GM19455 (cell line): Measurements from ENCODE around the gene IL2RG.

ENCODE experiments used
- ATAC-seq: cut with Tn5 transposase; IDR thresholded peaks from one replicate; pipeline ENCODE4 v1.9.1; 2021; ENCODE audit not compliant: unreplicated experiment

Gene IL2RG

GRCh38 chrX:71109051-71109450 lies 2.3 kb downstream of the IL2RG start:
- no peak for ATAC-seq

GRCh38 chrX:71107762-71108360 lies 3.5 kb downstream of the IL2RG start:
- ATAC-seq = no peak

- no peak for ATAC-seq
Measured at GRCh38 chrX:71107245-71107644, 4.1 kb downstream of the IL2RG start.

- no peak for ATAC-seq
Measured at GRCh38 chrX:71106427-71106826, 5.0 kb downstream of the IL2RG start, which contains the start of gene CXorf65. Gene CXorf65 (minus strand): TSS chrX:71106740. CDS start chrX:71106556, 184 bp downstream.

GRCh38 chrX:71105628-71106027 lies 5.7 kb downstream of the IL2RG start:
- no peak for ATAC-seq

GRCh38 chrX:71103110-71103983 lies 8.0 kb downstream of the IL2RG start:
- ATAC-seq = no peak

GRCh38 chrX:71102292-71102691 lies 9.1 kb downstream of the IL2RG start:
- ATAC-seq = no peak

GRCh38 chrX:71100581-71101505 lies 10.5 kb downstream of the IL2RG start:
- ATAC-seq = no peak

- no peak for ATAC-seq
Measured at GRCh38 chrX:71099736-71100135, 11.6 kb downstream of the IL2RG start.

GRCh38 chrX:71098951-71099506 lies 12.3 kb downstream of the IL2RG start:
- ATAC-seq = no peak

- ATAC-seq = no peak
Measured at GRCh38 chrX:71098302-71098701, 13.1 kb downstream of the IL2RG start.

- no peak for ATAC-seq
Measured at GRCh38 chrX:71096760-71097032, 14.7 kb downstream of the IL2RG start.

- no peak for ATAC-seq
Measured at GRCh38 chrX:71095981-71096759, 15.2 kb downstream of the IL2RG start.

GRCh38 chrX:71095555-71095980 lies 15.8 kb downstream of the IL2RG start, which contains the start of gene FOXO4:
Gene FOXO4 (plus strand): TSS chrX:71095851. CDS start chrX:71096529, 678 bp downstream.
- peak; percentile 89 for ATAC-seq

- ATAC-seq = peak; percentile 12
Measured at GRCh38 chrX:71095033-71095432, 16.3 kb downstream of the IL2RG start.

- no peak for ATAC-seq
Measured at GRCh38 chrX:71091263-71091662, 20.1 kb downstream of the IL2RG start.

GRCh38 chrX:71085900-71086299 lies 25.5 kb downstream of the IL2RG start:
- ATAC-seq = no peak

GRCh38 chrX:71082822-71083221 lies 28.6 kb downstream of the IL2RG start:
- ATAC-seq = no peak

- no peak for ATAC-seq
Measured at GRCh38 chrX:71082124-71082647, 29.2 kb downstream of the IL2RG start.
